KMS-11 (cell line): Measurements from ENCODE around the gene TFAP2E.

Source experiments
- H2AFZ ChIP-seq: fragments of 200-600 bp; sonication (generic); 2 replicates; pipeline ENCODE4 v1.6.1; 2016; ENCODE audit warnings: antibody characterized with exemption, mixed run types, low read depth
- H3K27ac ChIP-seq: fragments of 200-600 bp; sonication (generic); 2 replicates; pipeline ENCODE4 v1.6.1; 2016; ENCODE audit warnings: mild to moderate bottlenecking, mixed run types
- H3K27me3 ChIP-seq: fragments of 200-600 bp; sonication (generic); 2 replicates; pipeline ENCODE4 v1.6.1; 2017; ENCODE audit warnings: mild to moderate bottlenecking, low read depth, mixed run types, moderate library complexity; ENCODE audit not compliant: insufficient read depth
- H3K36me3 ChIP-seq: fragments of 200-600 bp; sonication (generic); 2 replicates; pipeline ENCODE4 v1.6.1; 2017; ENCODE audit warnings: mild to moderate bottlenecking, mixed run types; ENCODE audit not compliant: insufficient read depth
- H3K4me1 ChIP-seq: fragments of 200-600 bp; sonication (generic); 2 replicates; pipeline ENCODE4 v1.6.1; 2016; ENCODE audit warnings: mild to moderate bottlenecking, low read depth, mixed run types; ENCODE audit not compliant: poor library complexity, severe bottlenecking
- H3K4me2 ChIP-seq: fragments of 200-600 bp; sonication (generic); 2 replicates; pipeline ENCODE4 v1.7.0; 2016; ENCODE audit warnings: mild to moderate bottlenecking, mixed run types
- H3K4me3 ChIP-seq: fragments of 200-600 bp; sonication (generic); IDR thresholded peaks from 2 replicates; pipeline ENCODE4 v1.6.1; 2017; ENCODE audit warnings: low read depth, low read length, mixed read lengths; ENCODE audit not compliant: insufficient read depth
- H3K79me2 ChIP-seq: fragments of 200-600 bp; sonication (generic); 2 replicates; pipeline ENCODE4 v1.6.1; 2016; ENCODE audit warnings: low read depth, mixed run types; ENCODE audit not compliant: insufficient read depth
- H3K9ac ChIP-seq: fragments of 200-600 bp; sonication (generic); 2 replicates; pipeline ENCODE4 v1.6.1; 2016; ENCODE audit warnings: mild to moderate bottlenecking, mixed run types
- H4K20me1 ChIP-seq: fragments of 200-600 bp; sonication (generic); 2 replicates; pipeline ENCODE4 v1.6.1; 2016; ENCODE audit warnings: mild to moderate bottlenecking, mixed run types; ENCODE audit not compliant: insufficient read depth
- TF ChIP-seq, protein P1 (sequence below): fragments of 200-600 bp; sonication (generic); conservative IDR thresholded peaks from 2 replicates; pipeline ENCODE4 v1.6.1; 2017; ENCODE audit warnings: low read depth, mild to moderate bottlenecking, antibody characterized with exemption, low read length, moderate library complexity, mixed read lengths

The TFAP2E gene

DNA sequence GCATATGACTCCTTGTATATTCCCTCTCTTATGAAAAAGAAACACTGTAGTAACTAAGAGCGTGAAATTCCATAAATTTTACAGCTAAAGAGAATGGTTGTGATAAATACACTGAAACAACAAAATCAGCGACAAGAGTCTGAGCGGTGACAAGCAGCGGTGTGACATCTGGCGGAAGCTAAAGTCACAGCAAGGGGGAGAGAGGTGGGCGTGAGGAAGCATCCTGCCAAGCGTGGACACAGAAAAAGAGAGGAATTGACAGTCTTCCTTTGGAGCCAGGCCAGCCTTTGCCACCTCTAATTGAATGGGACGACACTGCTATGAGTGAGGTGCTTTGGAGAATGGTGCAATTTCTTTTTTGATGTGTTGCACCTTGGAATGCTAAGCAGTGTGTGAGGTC lies 42.3 kb downstream of the TFAP2E start:
- H3K27ac ChIP-seq = no peak overlapping the region

DNA sequence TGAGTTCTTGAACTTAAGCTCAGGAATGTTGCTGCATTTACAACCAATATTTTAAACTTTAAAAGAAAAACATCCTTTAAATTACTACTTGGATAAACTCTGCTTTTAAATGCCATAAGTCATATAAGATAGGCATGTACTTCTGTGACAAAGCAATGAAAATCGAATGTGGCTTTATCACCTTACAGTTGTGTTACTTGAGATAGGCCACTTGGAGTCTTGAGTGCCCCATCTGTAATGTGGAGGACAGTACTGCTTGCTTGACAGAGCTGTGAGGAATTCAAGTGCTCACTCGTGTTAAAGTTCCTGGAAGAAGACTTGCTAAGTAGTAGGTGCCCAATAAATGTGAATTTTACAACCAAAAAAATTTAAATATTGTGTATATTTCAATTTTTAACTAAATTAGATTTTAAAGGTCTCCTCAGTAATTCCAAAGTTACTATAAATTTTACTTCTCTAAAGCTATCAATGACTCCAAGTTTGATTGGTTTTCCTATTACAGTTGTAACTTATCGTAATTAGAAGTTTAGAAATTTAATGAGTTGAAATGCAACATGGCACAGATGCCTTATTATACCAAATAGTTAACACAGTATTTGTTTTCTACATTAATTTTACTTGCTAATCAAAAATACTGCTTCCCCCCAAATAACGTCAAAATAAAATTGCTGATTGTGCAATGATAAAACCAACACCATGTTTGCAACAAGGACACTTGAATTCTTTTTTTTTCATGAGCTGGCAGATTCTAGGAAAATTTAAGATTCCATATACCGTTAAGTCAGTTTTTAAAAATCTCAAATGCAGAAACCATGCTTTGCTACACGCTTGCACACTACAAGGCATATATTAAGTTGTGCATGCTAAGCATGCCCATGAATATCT lies 46.4 kb downstream of the TFAP2E start:
- Histone ChIP-seq H3K4me2 (no peak overlapping the region), H3K27ac (no peak overlapping the region), H3K27me3 (no peaks in the 10 kb centered on the region), H3K79me2 (peaks cover 55% of the 10 kb centered on the region; the same call in 1 of the 2 replicates), H4K20me1 (0 out of 2 replicates have a peak, but pooled peaks cover 7% of the 10 kb centered on the region), H3K4me1 (no peaks in the 10 kb centered on the region), H3K36me3 (no peaks in the 10 kb centered on the region), H2AFZ (no peak overlapping the region), H3K4me3 (no peak overlapping the region), H3K9ac (no peak overlapping the region)
- TF ChIP-seq, protein P1, sequence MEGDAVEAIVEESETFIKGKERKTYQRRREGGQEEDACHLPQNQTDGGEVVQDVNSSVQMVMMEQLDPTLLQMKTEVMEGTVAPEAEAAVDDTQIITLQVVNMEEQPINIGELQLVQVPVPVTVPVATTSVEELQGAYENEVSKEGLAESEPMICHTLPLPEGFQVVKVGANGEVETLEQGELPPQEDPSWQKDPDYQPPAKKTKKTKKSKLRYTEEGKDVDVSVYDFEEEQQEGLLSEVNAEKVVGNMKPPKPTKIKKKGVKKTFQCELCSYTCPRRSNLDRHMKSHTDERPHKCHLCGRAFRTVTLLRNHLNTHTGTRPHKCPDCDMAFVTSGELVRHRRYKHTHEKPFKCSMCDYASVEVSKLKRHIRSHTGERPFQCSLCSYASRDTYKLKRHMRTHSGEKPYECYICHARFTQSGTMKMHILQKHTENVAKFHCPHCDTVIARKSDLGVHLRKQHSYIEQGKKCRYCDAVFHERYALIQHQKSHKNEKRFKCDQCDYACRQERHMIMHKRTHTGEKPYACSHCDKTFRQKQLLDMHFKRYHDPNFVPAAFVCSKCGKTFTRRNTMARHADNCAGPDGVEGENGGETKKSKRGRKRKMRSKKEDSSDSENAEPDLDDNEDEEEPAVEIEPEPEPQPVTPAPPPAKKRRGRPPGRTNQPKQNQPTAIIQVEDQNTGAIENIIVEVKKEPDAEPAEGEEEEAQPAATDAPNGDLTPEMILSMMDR = no peak

More for the DNA sequence above, 42.3 kb downstream of the TFAP2E start:
- Histone ChIP-seq H3K79me2 (peaks cover 80% of the 10 kb centered on the region; the same call in 1 of the 2 replicates), H4K20me1 (0 out of 2 replicates have a peak, but pooled peaks cover 7% of the 10 kb centered on the region), H2AFZ (no peak overlapping the region), H3K36me3 (peaks cover 7% of the 10 kb centered on the region; the same call in 1 of the 2 replicates), H3K4me3 (no peak overlapping the region), H3K27me3 (no peaks in the 10 kb centered on the region), H3K9ac (no peak overlapping the region), H3K4me2 (no peak overlapping the region), H3K4me1 (no peaks in the 10 kb centered on the region)
- TF ChIP-seq, protein P1 = no peak

DNA sequence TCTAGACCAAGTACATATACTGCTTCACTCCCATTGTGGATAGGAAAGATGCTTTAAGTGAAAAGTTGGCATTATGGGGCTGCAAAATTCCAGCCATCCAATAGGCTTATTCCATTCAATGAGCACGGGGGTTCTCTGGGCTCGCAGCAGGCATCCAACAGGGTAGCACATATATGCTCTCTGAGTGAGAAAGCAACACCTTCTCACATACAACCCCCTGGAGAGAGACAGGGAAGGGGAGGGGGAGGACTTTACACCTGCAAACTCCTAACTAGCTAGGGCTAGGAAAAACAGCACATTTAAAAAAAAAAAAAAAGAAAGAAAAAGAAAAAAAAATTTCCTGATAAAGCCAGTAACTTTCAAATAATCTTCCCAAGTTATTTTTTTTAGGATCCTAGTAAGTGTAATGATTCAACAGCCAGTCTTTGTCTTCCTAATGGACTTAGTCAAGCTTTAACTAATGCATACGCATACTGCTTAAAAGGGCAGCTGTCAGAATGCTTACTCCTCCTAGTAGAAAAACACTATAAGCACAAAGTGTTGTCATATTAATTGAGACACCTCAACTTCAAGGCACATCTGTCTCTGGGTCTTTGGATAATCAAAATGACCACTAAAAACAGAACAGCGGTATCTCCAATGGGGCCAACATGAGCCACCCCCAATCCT lies 49.5 kb downstream of the TFAP2E start:
- H3K27ac ChIP-seq = no peak overlapping the region
- H3K27me3 ChIP-seq = no peaks in the 10 kb centered on the region
- H3K36me3 ChIP-seq = no peaks in the 10 kb centered on the region
- H3K4me1 ChIP-seq = no peaks in the 10 kb centered on the region
- no peak overlapping the region for H3K9ac ChIP-seq
- TF ChIP-seq, protein P1 = no peak
- H3K4me2 ChIP-seq = no peak overlapping the region
- H3K4me3 ChIP-seq = no peak overlapping the region
- peaks cover 35% of the 10 kb centered on the region; the same call in 1 of the 2 replicates for H3K79me2 ChIP-seq
- H4K20me1 ChIP-seq = 0 out of 2 replicates have a peak, but pooled peaks cover 7% of the 10 kb centered on the region
- no peak overlapping the region for H2AFZ ChIP-seq

DNA sequence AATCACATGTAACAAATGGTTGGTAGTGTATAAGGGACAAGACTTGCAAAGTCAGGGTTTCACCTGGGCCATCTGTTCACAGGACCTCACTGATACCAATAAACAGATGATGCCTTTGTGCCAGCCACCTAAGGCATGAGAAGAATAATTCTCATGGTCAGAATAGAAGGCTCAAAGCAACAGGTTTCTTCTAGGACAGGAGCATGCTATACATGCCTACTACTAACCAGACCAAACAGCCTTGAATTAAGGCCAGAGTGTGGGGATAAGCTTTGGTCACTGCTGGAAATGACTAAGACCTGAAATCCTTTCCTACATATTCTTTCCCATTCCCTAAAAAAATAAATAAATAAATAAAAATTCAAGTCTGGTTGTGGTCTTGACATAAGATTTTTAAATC lies 50.7 kb downstream of the TFAP2E start:
- Histone ChIP-seq H3K4me3 (no peak overlapping the region), H4K20me1 (0 out of 2 replicates have a peak, but pooled peaks cover 5% of the 10 kb centered on the region), H3K79me2 (peaks cover 33% of the 10 kb centered on the region; the same call in 1 of the 2 replicates), H2AFZ (no peak overlapping the region), H3K9ac (no peak overlapping the region), H3K4me2 (no peak overlapping the region), H3K27ac (no peak overlapping the region), H3K36me3 (no peaks in the 10 kb centered on the region; the same call in 1 of the 2 replicates), H3K4me1 (no peaks in the 10 kb centered on the region), H3K27me3 (no peaks in the 10 kb centered on the region)
- TF ChIP-seq, protein P1 = no peak
